Measurements from ENCODE around the gene HM13.

- TF ChIP-seq, protein P1, sequence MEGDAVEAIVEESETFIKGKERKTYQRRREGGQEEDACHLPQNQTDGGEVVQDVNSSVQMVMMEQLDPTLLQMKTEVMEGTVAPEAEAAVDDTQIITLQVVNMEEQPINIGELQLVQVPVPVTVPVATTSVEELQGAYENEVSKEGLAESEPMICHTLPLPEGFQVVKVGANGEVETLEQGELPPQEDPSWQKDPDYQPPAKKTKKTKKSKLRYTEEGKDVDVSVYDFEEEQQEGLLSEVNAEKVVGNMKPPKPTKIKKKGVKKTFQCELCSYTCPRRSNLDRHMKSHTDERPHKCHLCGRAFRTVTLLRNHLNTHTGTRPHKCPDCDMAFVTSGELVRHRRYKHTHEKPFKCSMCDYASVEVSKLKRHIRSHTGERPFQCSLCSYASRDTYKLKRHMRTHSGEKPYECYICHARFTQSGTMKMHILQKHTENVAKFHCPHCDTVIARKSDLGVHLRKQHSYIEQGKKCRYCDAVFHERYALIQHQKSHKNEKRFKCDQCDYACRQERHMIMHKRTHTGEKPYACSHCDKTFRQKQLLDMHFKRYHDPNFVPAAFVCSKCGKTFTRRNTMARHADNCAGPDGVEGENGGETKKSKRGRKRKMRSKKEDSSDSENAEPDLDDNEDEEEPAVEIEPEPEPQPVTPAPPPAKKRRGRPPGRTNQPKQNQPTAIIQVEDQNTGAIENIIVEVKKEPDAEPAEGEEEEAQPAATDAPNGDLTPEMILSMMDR (conservative IDR thresholded peaks at IDR 0.05): no peak
- TF ChIP-seq EZH2 (IDR thresholded peaks at IDR 0.05; ENCODE audit: low read depth): no peak
Observed at GRCh38 chr20:31603822-31604566, 89.8 kb downstream of the HM13 start.

Measured in PC-9 (cell line).